GM23248 (cell line): ENCODE measurements around the gene TUSC2.

ENCODE experiments used
- EZH2 ChIP-seq: fragments of 200-600 bp; sonication (generic); IDR thresholded peaks from 2 replicates; pipeline ENCODE4 v1.6.1; 2018; ENCODE audit warnings: antibody characterized with exemption, mild to moderate bottlenecking; ENCODE audit not compliant: insufficient read depth, poor library complexity, severe bottlenecking
- EZH2phosphoT487 ChIP-seq: fragments of 200-600 bp; sonication (generic); IDR thresholded peaks from 2 replicates; pipeline ENCODE4 v1.6.1; 2018; ENCODE audit warnings: antibody characterized with exemption, moderate library complexity, mild to moderate bottlenecking, low read depth; ENCODE audit not compliant: insufficient read depth

GRCh38 chr3:50375258-50375931, 47.4 kb upstream of the TUSC2 start:
- TF ChIP-seq EZH2phosphoT487 (no peak), EZH2 (no peak)
